Umbilical cord (tissue), 2 donors: Measurements from ENCODE around the gene FSIP1. TPM values are rescaled to one million over a fixed set of nuclear protein-coding genes. Genes with fewer than 3 reads are reported as not detected.

ENCODE experiments used
- DNase-seq: peaks from one replicate; pipeline ENCODE4 v3.0.0-alpha.2; 2015; ENCODE audit warnings: low spot score
- total RNA-seq: library from RNA; depleted of rRNA; stranded (reverse); fragments of >200 nt; gene quantifications from one replicate; pipeline ENCODE4 v1.2.3, GENCODE V29; 2014; ENCODE audit warnings: low replicate concordance; ENCODE audit not compliant: insufficient read depth

The FSIP1 gene
- total RNA-seq, 1 donor from 2014 or later = 1.9 TPM

GRCh38 chr15:39685367-39685766, 97.3 kb downstream of the FSIP1 start:
- DNase-seq = no peak

GRCh38 chr15:39684233-39684632, 98.4 kb downstream of the FSIP1 start:
- no peak for DNase-seq

DNA sequence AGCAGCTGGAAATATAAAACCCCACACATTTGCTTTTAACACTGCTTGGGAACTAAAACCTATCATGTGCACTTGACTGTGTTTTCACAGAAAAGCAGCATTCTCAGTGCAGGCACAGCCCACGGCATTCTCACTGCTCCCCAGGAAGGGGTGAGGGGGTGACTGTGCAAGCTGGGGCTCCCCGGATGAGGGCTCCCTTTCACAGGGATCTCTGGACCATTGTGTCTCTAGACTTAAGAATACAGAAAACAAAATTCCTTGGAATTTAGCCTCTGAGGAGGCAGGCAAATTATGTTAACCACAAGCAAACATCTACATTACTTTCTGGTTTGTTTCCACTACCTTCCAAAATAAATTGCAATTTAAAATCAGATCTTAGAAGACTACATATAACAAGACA, 100.3 kb downstream of the FSIP1 start:
- DNase-seq = no peak

- DNase-seq = peak; percentile 64
Measured at GRCh38 chr15:39680868-39681267, 101.8 kb downstream of the FSIP1 start.

GRCh38 chr15:39672666-39673065, 110.0 kb downstream of the FSIP1 start:
- no peak for DNase-seq

DNA sequence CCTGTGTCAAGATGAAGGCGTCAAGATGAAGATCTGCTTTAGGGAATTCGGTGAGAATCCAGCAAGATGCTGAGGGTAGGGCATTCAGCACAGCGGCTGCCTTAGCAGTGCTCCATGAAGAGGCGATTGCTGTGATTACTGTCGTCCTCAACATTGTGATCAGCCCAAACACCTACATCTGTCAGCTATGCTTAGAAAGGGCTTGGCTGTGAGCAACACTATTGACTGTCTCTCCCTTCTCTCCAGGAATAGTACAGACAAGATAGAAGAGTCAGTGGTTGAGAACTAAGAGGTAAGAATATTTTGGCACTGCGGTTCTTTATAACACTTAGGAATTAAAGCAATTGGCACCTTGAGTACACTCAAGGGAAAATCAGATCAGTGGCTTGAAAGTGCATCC, 110.5 kb downstream of the FSIP1 start:
- DNase-seq = no peak

DNA sequence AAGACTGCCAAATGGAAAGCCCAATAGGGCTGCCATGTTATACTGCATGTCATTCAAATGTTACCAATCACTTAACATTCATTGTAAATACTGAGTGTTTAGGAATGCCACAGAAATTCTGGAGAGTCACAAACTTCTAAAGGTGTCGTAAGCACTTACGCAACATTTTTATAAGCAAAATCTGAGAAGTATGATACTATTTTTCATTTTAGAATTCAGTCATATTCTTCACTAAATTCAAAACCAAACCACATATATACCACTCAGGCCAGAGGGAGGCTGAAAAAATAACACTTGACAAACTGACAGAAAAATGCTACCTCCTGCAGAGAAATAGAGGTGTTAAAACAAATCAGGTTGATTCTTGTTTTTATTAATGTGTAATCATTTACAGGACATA, 112.0 kb downstream of the FSIP1 start:
- DNase-seq = no peak

- DNase-seq = no peak
Measured at GRCh38 chr15:39669661-39670060, 113.0 kb downstream of the FSIP1 start.

GRCh38 chr15:39669241-39669640, 113.4 kb downstream of the FSIP1 start:
- no peak for DNase-seq

DNA sequence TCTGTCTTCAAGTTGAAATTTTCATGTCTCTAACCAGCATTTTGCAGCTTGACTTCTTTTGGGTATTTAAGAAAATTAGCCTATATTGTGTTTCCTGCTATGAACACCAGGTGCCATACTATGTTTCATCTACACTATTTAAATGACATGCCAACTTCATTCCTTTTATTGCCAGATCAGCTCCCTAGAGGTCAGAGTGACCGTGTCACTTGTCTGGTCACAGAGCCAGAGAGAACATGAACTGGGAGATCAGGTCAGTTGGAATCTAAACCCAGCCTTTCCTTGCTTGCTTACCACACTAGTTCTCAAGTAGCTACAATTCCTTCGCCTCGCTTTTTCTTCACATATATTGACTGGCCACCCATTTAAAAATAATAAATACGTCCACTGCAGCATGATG, 114.2 kb downstream of the FSIP1 start:
- DNase-seq = no peak

- DNase-seq = no peak
Measured at GRCh38 chr15:39667382-39668127, 115.1 kb downstream of the FSIP1 start.

DNA sequence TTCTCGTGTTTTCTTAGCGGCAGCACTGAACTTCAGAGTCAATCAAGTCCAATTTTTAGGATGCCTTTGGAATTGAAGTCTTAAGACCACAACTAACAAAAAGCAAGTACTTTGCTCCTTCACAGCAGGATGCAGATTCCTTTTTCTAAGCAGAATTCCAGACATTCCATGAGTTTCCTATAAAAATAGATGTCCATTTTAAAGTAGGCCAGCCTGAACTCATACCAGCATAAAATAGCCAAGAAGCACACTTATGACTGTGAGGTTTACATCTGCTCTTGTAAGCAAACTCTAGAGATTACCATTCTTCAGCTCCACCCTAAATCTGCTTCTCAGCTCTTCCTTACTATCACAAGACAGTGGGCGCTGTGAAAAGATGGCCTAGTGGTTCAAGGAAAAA, 116.0 kb downstream of the FSIP1 start:
- DNase-seq = peak; percentile 75

DNA sequence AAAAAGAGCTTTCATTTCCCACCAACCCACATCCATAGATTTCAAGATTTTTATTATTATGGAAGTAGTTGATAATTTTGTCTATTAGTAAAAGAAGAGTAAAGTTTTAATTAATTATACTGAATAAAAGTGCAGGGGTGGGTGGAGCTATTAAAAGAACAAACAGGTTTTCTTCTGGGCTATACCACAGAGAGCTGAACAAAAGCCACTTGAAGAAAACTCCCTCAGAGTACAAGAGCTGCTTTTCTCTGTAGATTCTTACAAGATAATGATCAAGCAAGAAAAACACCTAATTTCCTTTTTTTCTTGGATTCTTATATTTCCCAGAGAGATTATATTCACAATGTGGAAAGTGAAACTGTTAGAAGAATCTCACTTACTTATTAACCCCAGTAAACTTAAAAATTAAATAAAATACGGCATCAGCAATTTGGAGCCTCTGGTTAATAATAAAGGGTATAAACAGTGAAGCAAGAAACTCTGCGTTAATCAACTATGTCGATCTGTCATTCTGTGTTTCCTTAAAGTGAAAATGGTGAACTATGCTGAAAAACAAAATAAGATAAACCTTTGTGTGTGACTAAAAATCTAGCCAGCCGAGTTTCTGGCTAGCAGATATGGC, 116.9 kb downstream of the FSIP1 start:
- DNase-seq = no peak

- DNase-seq = no peak
Measured at GRCh38 chr15:39663704-39664250, 118.9 kb downstream of the FSIP1 start.

GRCh38 chr15:39661776-39662175, 120.9 kb downstream of the FSIP1 start:
- DNase-seq = no peak

GRCh38 chr15:39658740-39659139, 123.9 kb downstream of the FSIP1 start:
- no peak for DNase-seq

GRCh38 chr15:39657668-39658067, 125.0 kb downstream of the FSIP1 start:
- no peak for DNase-seq

DNA sequence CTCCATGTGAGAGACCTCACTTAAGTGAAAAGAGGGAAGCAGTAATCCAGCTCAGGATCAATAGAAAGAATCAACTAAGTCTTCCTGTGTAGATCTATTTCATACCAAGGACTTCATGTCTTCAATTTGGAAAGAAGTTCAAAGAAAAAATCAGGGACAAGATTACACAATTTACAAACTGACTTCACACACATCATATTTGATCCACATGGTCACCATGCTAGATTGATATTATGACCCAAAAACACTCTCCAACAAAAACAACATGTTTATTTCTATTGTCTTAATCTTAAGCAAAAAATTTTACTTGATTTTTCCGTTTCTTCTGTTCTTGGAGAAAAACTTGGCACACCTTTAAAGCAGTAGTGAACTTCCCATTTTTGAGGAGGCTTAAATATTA, 125.5 kb downstream of the FSIP1 start:
- no peak for DNase-seq

GRCh38 chr15:39654304-39654703, 128.3 kb downstream of the FSIP1 start:
- DNase-seq = no peak

- no peak for DNase-seq
Measured at GRCh38 chr15:39651881-39652280, 130.8 kb downstream of the FSIP1 start.

DNA sequence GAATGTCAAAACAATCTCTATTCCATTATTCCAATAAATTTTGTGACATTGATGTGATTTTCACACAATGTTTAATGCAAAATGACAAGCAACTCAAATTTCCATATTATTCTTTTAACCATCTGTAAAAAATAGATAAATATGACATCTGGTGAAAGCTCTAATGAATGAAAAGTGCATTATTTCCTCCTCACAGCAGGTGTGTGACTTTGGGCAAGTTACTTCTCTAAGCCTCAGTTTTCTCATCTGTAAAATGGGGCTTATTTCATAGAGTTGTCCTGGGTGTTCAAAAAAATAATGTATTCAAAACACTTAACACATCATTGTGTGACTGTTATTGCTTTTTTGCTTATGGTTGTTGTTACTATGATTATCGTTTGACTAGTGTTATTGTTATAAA, 131.3 kb downstream of the FSIP1 start:
- no peak for DNase-seq

DNA sequence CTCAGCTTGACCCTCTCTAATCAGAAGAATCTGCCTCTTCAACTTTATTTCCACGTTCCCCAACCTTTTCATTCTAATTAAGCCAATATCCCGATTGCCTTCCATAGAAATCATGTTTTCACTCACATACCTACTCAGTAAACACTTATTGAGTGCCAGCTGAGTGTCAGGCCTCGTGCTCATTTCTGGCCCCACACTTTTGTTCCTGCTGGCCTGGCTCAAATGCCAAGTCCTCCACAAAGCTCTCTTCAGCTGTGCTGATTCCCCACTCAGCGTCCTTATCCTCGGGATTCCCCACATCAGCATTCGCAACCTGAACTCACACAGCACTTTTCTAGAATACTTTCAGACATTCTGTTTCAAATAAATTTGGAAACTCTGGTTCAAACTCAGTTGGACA, 132.9 kb downstream of the FSIP1 start:
- DNase-seq = no peak

GRCh38 chr15:39646425-39646824, 136.2 kb downstream of the FSIP1 start:
- no peak for DNase-seq

DNA sequence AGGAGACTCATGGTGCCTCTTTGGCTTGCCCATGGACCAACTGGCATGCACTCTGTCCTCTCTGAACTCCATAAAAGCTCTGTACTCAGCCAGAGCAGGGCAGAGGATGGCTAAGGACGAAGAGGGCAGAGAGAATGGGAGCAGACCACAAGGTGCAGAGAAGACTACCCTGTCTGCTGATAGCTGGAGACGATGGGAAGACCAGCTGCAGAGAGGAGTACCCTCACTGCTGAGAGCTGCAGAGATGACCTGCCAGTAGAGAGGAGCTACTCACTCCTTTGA, 136.7 kb downstream of the FSIP1 start:
- no peak for DNase-seq
